SKM-1 treated with dmso at 0.1 percent for 144 hours (cell line): Measurements from ENCODE around the gene CDX1.
"Not testable (repeated sequence)": the region's sequence is repeated elsewhere in the genome, so short reads cannot be mapped to it uniquely, and the experiment has no call there.

Experiments
- DNase-seq: peaks from one replicate; lab custom pipeline; 2025; ENCODE audit not compliant: unreplicated experiment; lab: John Stamatoyannopoulos, UW

The CDX1 gene

GRCh38 chr5:150224483-150225027 lies 58.0 kb downstream of the CDX1 start:
- no peak for DNase-seq

- DNase-seq = no peak
These were observed 60.5 kb downstream of the CDX1 start for GRCh38 chr5:150227036-150227435.

- no peak for DNase-seq
These were observed 61.2 kb downstream of the CDX1 start for GRCh38 chr5:150227606-150228273.

GRCh38 chr5:150229571-150229970 lies 63.0 kb downstream of the CDX1 start:
- no peak for DNase-seq

- no peak for DNase-seq
These were observed 64.3 kb downstream of the CDX1 start for GRCh38 chr5:150230842-150231241.

- DNase-seq = not testable (repeated sequence)
These were observed 67.1 kb downstream of the CDX1 start for GRCh38 chr5:150233706-150234105.
